Muscle layer of colon (tissue), 2 donors: ENCODE data around the gene PHTF1.
"Not testable (repeated sequence)": the region's sequence is repeated elsewhere in the genome, so short reads cannot be mapped to it uniquely, and the experiment has no call there.

Source experiments
- H3K27ac ChIP-seq: one replicate; pipeline ENCODE4 v1.7.0; 2013; ENCODE audit warnings: low read depth, mild to moderate bottlenecking, low read length, moderate library complexity
- H3K27me3 ChIP-seq, 2 donors: one replicate each; pipeline ENCODE4 v1.7.0; 2013; ENCODE audit warnings: low read length in 2 of 2, mild to moderate bottlenecking in 2 of 2; ENCODE audit not compliant: insufficient read depth in 2 of 2, control insufficient read depth in 1 of 2
- H3K36me3 ChIP-seq: one replicate; pipeline ENCODE4 v1.7.0; 2013; ENCODE audit warnings: mild to moderate bottlenecking, low read length; ENCODE audit not compliant: insufficient read depth
- H3K4me1 ChIP-seq: one replicate; pipeline ENCODE4 v1.7.0; 2013; ENCODE audit warnings: mild to moderate bottlenecking, low read length; ENCODE audit not compliant: insufficient read depth
- H3K4me3 ChIP-seq, 2 donors: one replicate each; pipeline ENCODE4 v1.7.0; 2013; ENCODE audit warnings: low read length in 2 of 2, low read depth in 1 of 2, mild to moderate bottlenecking in 1 of 2, moderate library complexity in 1 of 2
- H3K9ac ChIP-seq: one replicate; pipeline ENCODE4 v1.7.0; 2013; ENCODE audit warnings: low read length
- H3K9me3 ChIP-seq: one replicate; pipeline ENCODE4 v1.7.0; 2013; ENCODE audit warnings: mild to moderate bottlenecking, low read length
- donor health status: abdominal sarcoma.
- donor health status: Adenocarcinoma of cecum.

Gene PHTF1

GRCh38 chr1:113751114-113751513, 8.2 kb downstream of the PHTF1 start:
- H3K36me3 ChIP-seq: no peaks in the 10 kb centered on the region
- H3K27me3 ChIP-seq: no peaks in the 10 kb centered on the region
- H3K4me3 ChIP-seq: no peak overlapping the region
- H3K4me1 ChIP-seq: no peaks in the 10 kb centered on the region
- H3K9ac ChIP-seq: no peak overlapping the region
- H3K9me3 ChIP-seq: no peaks in the 10 kb centered on the region
- no peak overlapping the region for H3K27ac ChIP-seq

GRCh38 chr1:113749402-113749801, 9.9 kb downstream of the PHTF1 start:
- H3K9me3 ChIP-seq: no peaks in the 10 kb centered on the region
- H3K4me1 ChIP-seq: no peaks in the 10 kb centered on the region
- H3K27ac ChIP-seq: no peak overlapping the region
- no peak overlapping the region for H3K4me3 ChIP-seq
- no peaks in the 10 kb centered on the region for H3K27me3 ChIP-seq
- no peak overlapping the region for H3K9ac ChIP-seq
- no peaks in the 10 kb centered on the region for H3K36me3 ChIP-seq

GRCh38 chr1:113747376-113747775, 11.9 kb downstream of the PHTF1 start:
- H3K27me3 ChIP-seq: no peaks in the 10 kb centered on the region
- H3K4me1 ChIP-seq: no peaks in the 10 kb centered on the region
- no peak overlapping the region for H3K27ac ChIP-seq
- no peaks in the 10 kb centered on the region for H3K36me3 ChIP-seq
- H3K9me3 ChIP-seq: no peaks in the 10 kb centered on the region
- no peak overlapping the region for H3K9ac ChIP-seq
- no peak overlapping the region for H3K4me3 ChIP-seq

- Histone ChIP-seq H3K9ac (no peak overlapping the region), H3K27ac (no peak overlapping the region), H3K9me3 (no peaks in the 10 kb centered on the region), H3K27me3 (no peaks in the 10 kb centered on the region), H3K4me1 (no peaks in the 10 kb centered on the region), H3K4me3 (no peak overlapping the region), H3K36me3 (no peaks in the 10 kb centered on the region)
These were observed 13.9 kb downstream of the PHTF1 start for GRCh38 chr1:113745425-113745824.

- no peak overlapping the region for H3K27ac ChIP-seq
These were observed 15.2 kb downstream of the PHTF1 start for GRCh38 chr1:113744114-113744513.

GRCh38 chr1:113742515-113742914, 16.8 kb downstream of the PHTF1 start:
- no peaks in the 10 kb centered on the region for H3K4me1 ChIP-seq
- H3K27ac ChIP-seq: no peak overlapping the region
- no peak overlapping the region for H3K9ac ChIP-seq
- H3K36me3 ChIP-seq: peaks cover 6% of the 10 kb centered on the region
- no peaks in the 10 kb centered on the region for H3K9me3 ChIP-seq
- H3K4me3 ChIP-seq: no peak overlapping the region
- no peaks in the 10 kb centered on the region for H3K27me3 ChIP-seq

More at GRCh38 chr1:113744114-113744513, 15.2 kb downstream of the PHTF1 start:
- Histone ChIP-seq H3K4me1 (no peaks in the 10 kb centered on the region), H3K4me3 (no peak overlapping the region), H3K9me3 (no peaks in the 10 kb centered on the region), H3K27me3 (no peaks in the 10 kb centered on the region), H3K36me3 (no peaks in the 10 kb centered on the region), H3K9ac (no peak overlapping the region)

- Histone ChIP-seq H3K36me3 (peaks cover 12% of the 10 kb centered on the region), H3K4me3 (no peak overlapping the region), H3K9me3 (no peaks in the 10 kb centered on the region), H3K4me1 (no peaks in the 10 kb centered on the region), H3K27ac (no peak overlapping the region), H3K9ac (no peak overlapping the region), H3K27me3 (no peaks in the 10 kb centered on the region)
These were observed 24.8 kb downstream of the PHTF1 start for GRCh38 chr1:113734357-113735055.

- Histone ChIP-seq H3K27ac (no peak overlapping the region), H3K4me3 (no peak overlapping the region), H3K36me3 (peaks cover 7% of the 10 kb centered on the region), H3K9ac (no peak overlapping the region), H3K27me3 (no peaks in the 10 kb centered on the region), H3K9me3 (no peaks in the 10 kb centered on the region), H3K4me1 (no peaks in the 10 kb centered on the region)
These were observed 26.5 kb downstream of the PHTF1 start for GRCh38 chr1:113732802-113733201.

- Histone ChIP-seq H3K4me3 (no peak overlapping the region), H3K27ac (no peak overlapping the region), H3K36me3 (peaks cover 5% of the 10 kb centered on the region), H3K9ac (no peak overlapping the region), H3K27me3 (no peaks in the 10 kb centered on the region), H3K4me1 (no peaks in the 10 kb centered on the region), H3K9me3 (no peaks in the 10 kb centered on the region)
These were observed 38.3 kb downstream of the PHTF1 start for GRCh38 chr1:113721010-113721409.

GRCh38 chr1:113718621-113719020, 40.7 kb downstream of the PHTF1 start:
- H3K36me3 ChIP-seq, H3K9ac ChIP-seq: not testable (repeated sequence)

GRCh38 chr1:113717506-113717905, 41.8 kb downstream of the PHTF1 start:
- not testable (repeated sequence) for H3K9ac ChIP-seq, H3K4me3 ChIP-seq, H3K27me3 ChIP-seq, H3K4me1 ChIP-seq, H3K36me3 ChIP-seq, H3K9me3 ChIP-seq, H3K27ac ChIP-seq

More at GRCh38 chr1:113718621-113719020, 40.7 kb downstream of the PHTF1 start:
- not testable (repeated sequence) for H3K27ac ChIP-seq, H3K4me1 ChIP-seq, H3K27me3 ChIP-seq, H3K4me3 ChIP-seq, H3K9me3 ChIP-seq

GRCh38 chr1:113714606-113715269, 44.5 kb downstream of the PHTF1 start:
- Histone ChIP-seq H3K27ac (no peak overlapping the region), H3K4me1 (no peaks in the 10 kb centered on the region), H3K9me3 (no peaks in the 10 kb centered on the region), H3K9ac (no peak overlapping the region), H3K36me3 (peaks cover 4% of the 10 kb centered on the region), H3K4me3 (no peak overlapping the region), H3K27me3 (no peaks in the 10 kb centered on the region)
